ENCODE results near the gene CHST12. TPM values are rescaled to one million over a fixed set of nuclear protein-coding genes. Genes with fewer than 3 reads are reported as not detected.

Gene CHST12
- polyA plus RNA-seq, 1 donor from 2014 or later, result 6.4 TPM

DNA sequence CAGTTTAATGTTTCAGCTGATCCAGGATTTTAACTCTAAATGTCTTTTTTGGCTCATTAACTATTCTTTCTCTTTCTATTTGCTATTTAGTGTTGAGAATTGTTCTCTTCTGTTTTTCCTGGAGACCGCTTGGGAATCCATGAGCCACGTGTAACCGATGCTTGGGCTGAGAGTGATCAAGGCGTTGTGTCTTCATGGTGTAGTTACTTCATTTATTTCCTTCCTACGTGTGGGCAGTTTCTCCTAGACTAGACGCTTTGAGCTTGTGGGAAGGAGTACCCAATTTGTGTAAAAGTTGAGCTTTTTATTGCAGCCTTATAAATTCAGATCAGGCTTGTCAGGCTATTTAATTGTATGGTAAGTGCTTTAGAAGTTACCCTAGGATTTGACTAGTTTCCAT, 45.8 kb upstream of the CHST12 start:
- H4K20me1 ChIP-seq (ENCODE audit: insufficient read depth), result no peaks in the 10 kb centered on the region
- no peaks in the 10 kb centered on the region for H3K27me3 ChIP-seq (ENCODE audit: insufficient read depth, low read depth, low read length)
- TF ChIP-seq SMC3 (conservative IDR thresholded peaks at IDR 0.05; ENCODE audit: poor library complexity) (no peak), CTCF (IDR thresholded peaks at IDR 0.05; ENCODE audit: poor library complexity, severe bottlenecking) (no peak), TAF1 (IDR thresholded peaks at IDR 0.05; ENCODE audit: low read depth) (no peak), EP300 (conservative IDR thresholded peaks at IDR 0.05; ENCODE audit: poor library complexity, severe bottlenecking) (no peak), EZH2 (IDR thresholded peaks at IDR 0.05; ENCODE audit: borderline replicate concordance, insufficient read depth, low read length, poor library complexity, severe bottlenecking) (no peak), POLR2AphosphoS5 (IDR thresholded peaks at IDR 0.05) (no peak), RAD21 (conservative IDR thresholded peaks at IDR 0.05) (no peak), REST (IDR thresholded peaks at IDR 0.05; ENCODE audit: borderline replicate concordance) (no peak), MXI1 (conservative IDR thresholded peaks at IDR 0.05; ENCODE audit: poor library complexity, severe bottlenecking) (no peak)
- no peak overlapping the region for H3K27ac ChIP-seq (ENCODE audit: low read length)
- H3F3A ChIP-seq (ENCODE audit: insufficient read depth, low read length, poor library complexity, severe bottlenecking), result no peaks in the 10 kb centered on the region
- H3K79me2 ChIP-seq (replicated peaks; ENCODE audit: insufficient read depth, low read length), result peaks cover 50% of the 10 kb centered on the region
- H3K4me3 ChIP-seq (ENCODE audit: low read length), result no peak overlapping the region
- no peaks in the 10 kb centered on the region for H3K36me3 ChIP-seq (ENCODE audit: insufficient read depth, low read length)
- no peak overlapping the region for H3K4me2 ChIP-seq (ENCODE audit: low read length)
- no peak overlapping the region for H2AFZ ChIP-seq (ENCODE audit: low read depth, low read length)
- H3K9me3 ChIP-seq (ENCODE audit: low read length), result no peaks in the 10 kb centered on the region
- no peak overlapping the region for H3K9ac ChIP-seq (ENCODE audit: low read length)
- H3K9me2 ChIP-seq (ENCODE audit: insufficient read depth, low read length), result no peaks in the 10 kb centered on the region

GRCh38 chr7:2358968-2359527, 44.4 kb upstream of the CHST12 start:
- H3F3A ChIP-seq (ENCODE audit: insufficient read depth, low read length, poor library complexity, severe bottlenecking), result no peaks in the 10 kb centered on the region
- H3K4me3 ChIP-seq (ENCODE audit: low read length), result no peak overlapping the region
- TF ChIP-seq POLR2AphosphoS5 (IDR thresholded peaks at IDR 0.05), result no peak
- TF ChIP-seq RAD21 (conservative IDR thresholded peaks at IDR 0.05), result no peak
- no peak for TF ChIP-seq TAF1 (IDR thresholded peaks at IDR 0.05; ENCODE audit: low read depth)
- no peak for TF ChIP-seq EP300 (conservative IDR thresholded peaks at IDR 0.05; ENCODE audit: poor library complexity, severe bottlenecking)
- no peak for TF ChIP-seq SMC3 (conservative IDR thresholded peaks at IDR 0.05; ENCODE audit: poor library complexity)
- no peak for TF ChIP-seq EZH2 (IDR thresholded peaks at IDR 0.05; ENCODE audit: borderline replicate concordance, insufficient read depth, low read length, poor library complexity, severe bottlenecking)
- TF ChIP-seq REST (IDR thresholded peaks at IDR 0.05; ENCODE audit: borderline replicate concordance), result no peak
- no peak for TF ChIP-seq MXI1 (conservative IDR thresholded peaks at IDR 0.05; ENCODE audit: poor library complexity, severe bottlenecking)
- TF ChIP-seq CTCF (IDR thresholded peaks at IDR 0.05; ENCODE audit: poor library complexity, severe bottlenecking), result no peak
- no peaks in the 10 kb centered on the region for H3K27me3 ChIP-seq (ENCODE audit: insufficient read depth, low read depth, low read length)
- H2AFZ ChIP-seq (ENCODE audit: low read depth, low read length), result no peak overlapping the region
- no peak overlapping the region for H3K27ac ChIP-seq (ENCODE audit: low read length)
- peaks cover 50% of the 10 kb centered on the region for H3K79me2 ChIP-seq (replicated peaks; ENCODE audit: insufficient read depth, low read length)
- no peaks in the 10 kb centered on the region for H4K20me1 ChIP-seq (ENCODE audit: insufficient read depth)
- no peaks in the 10 kb centered on the region for H3K36me3 ChIP-seq (ENCODE audit: insufficient read depth, low read length)
- no peak overlapping the region for H3K4me2 ChIP-seq (ENCODE audit: low read length)
- no peaks in the 10 kb centered on the region for H3K9me3 ChIP-seq (ENCODE audit: low read length)
- no peak overlapping the region for H3K9ac ChIP-seq (ENCODE audit: low read length)
- no peaks in the 10 kb centered on the region for H3K9me2 ChIP-seq (ENCODE audit: insufficient read depth, low read length)

All from neural cell (in vitro differentiated cells).